ENCODE results near the gene ABL2.

DNA sequence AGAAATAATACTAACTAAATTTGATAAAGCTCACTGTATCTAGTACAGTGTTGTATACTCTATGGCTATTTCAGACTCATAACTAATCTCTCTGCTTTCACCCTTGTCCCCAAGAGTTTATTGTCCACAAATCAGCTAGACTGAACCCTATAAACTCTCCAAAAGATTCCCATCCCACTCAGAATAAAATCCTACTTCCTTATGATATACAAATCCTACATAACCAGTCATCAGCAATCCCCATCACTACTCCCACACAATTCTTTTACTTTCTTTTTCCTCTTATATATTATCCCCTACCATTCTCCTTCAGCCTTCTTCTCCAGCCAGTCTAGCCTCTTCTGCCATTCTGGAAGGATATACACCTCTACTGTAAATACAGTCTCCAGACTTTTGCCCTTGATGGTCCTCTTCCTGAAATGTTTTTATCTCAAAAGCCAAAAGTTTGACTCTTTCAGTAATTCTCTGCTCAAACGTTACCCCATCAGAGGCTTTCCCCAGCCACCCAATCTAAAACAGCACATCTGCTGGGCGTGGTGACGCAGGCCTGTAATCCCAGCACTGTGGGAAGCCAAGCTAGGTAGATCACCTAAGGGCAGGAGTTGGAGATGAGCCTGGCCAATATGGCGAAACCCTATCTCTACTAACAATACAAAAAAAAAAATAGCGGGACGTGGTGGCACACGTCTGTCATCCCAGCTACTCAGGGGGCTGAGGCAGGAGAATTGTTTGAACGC is 41.6 kb downstream of the ABL2 start:
- TF ChIP-seq, protein P1, sequence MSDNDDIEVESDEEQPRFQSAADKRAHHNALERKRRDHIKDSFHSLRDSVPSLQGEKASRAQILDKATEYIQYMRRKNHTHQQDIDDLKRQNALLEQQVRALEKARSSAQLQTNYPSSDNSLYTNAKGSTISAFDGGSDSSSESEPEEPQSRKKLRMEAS (IDR thresholded peaks at IDR 0.05), result no peak
- no peak for TF ChIP-seq PHF8 (IDR thresholded peaks at IDR 0.05; ENCODE audit: borderline replicate concordance, low read depth)
- TF ChIP-seq, protein P2, sequence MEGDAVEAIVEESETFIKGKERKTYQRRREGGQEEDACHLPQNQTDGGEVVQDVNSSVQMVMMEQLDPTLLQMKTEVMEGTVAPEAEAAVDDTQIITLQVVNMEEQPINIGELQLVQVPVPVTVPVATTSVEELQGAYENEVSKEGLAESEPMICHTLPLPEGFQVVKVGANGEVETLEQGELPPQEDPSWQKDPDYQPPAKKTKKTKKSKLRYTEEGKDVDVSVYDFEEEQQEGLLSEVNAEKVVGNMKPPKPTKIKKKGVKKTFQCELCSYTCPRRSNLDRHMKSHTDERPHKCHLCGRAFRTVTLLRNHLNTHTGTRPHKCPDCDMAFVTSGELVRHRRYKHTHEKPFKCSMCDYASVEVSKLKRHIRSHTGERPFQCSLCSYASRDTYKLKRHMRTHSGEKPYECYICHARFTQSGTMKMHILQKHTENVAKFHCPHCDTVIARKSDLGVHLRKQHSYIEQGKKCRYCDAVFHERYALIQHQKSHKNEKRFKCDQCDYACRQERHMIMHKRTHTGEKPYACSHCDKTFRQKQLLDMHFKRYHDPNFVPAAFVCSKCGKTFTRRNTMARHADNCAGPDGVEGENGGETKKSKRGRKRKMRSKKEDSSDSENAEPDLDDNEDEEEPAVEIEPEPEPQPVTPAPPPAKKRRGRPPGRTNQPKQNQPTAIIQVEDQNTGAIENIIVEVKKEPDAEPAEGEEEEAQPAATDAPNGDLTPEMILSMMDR (IDR thresholded peaks at IDR 0.05), result no peak
- TF ChIP-seq EHF (CRISPR knock-in tag; IDR thresholded peaks at IDR 0.05), result no peak

Data from A549 (cell line).